Lower leg skin (tissue), 3 donors: ENCODE data around the gene ACVR1.

Source experiments
- POLR2A ChIP-seq, 2 donors: fragments of 450-650 bp; IDR thresholded peaks; one replicate each; pipeline ENCODE4 v1.6.1; 2016 to 2017; ENCODE audit warnings: antibody characterized with exemption in 2 of 2, mild to moderate bottlenecking in 1 of 2, moderate library complexity in 1 of 2
- TF ChIP-seq, protein P1 (sequence below), 3 donors: fragments of 450-650 bp; IDR thresholded peaks; one replicate each; pipeline ENCODE4 v1.5.1; 2016; ENCODE audit warnings: antibody characterized with exemption in 3 of 3, mild to moderate bottlenecking in 3 of 3, moderate library complexity in 2 of 3

DNA sequence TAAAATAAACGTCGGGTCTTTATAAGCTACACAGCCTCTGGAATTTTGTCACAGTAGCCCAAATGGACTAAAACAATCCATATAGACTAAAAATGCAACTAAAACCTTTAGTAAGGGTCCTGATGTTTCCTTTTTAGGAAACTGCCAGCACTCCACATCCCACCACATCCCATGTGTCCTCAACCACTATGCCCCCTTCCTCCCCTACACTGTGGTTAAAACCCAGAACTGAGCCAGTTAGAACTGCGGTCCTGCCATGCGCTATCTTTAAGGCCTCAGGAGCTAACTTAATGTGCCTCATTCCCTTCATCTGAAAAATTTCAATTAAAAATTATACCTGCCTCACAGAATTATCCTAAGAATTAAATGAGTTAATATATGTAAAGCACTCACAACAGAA is 41.1 kb downstream of the ACVR1 start:
- TF ChIP-seq, protein P1, sequence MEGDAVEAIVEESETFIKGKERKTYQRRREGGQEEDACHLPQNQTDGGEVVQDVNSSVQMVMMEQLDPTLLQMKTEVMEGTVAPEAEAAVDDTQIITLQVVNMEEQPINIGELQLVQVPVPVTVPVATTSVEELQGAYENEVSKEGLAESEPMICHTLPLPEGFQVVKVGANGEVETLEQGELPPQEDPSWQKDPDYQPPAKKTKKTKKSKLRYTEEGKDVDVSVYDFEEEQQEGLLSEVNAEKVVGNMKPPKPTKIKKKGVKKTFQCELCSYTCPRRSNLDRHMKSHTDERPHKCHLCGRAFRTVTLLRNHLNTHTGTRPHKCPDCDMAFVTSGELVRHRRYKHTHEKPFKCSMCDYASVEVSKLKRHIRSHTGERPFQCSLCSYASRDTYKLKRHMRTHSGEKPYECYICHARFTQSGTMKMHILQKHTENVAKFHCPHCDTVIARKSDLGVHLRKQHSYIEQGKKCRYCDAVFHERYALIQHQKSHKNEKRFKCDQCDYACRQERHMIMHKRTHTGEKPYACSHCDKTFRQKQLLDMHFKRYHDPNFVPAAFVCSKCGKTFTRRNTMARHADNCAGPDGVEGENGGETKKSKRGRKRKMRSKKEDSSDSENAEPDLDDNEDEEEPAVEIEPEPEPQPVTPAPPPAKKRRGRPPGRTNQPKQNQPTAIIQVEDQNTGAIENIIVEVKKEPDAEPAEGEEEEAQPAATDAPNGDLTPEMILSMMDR (IDR thresholded peaks at IDR 0.05): no peak
- no peak for TF ChIP-seq POLR2A (IDR thresholded peaks at IDR 0.05)
